Esophagus squamous epithelium (tissue), 5 donors: ENCODE results near the gene MTG2. TPM values are rescaled to one million over a fixed set of nuclear protein-coding genes. Genes with fewer than 3 reads are reported as not detected.

ENCODE experiments used
- DNase-seq: peaks from one replicate; lab custom pipeline; 2025; lab: John Stamatoyannopoulos, UW
- H3K27ac ChIP-seq, 4 donors: fragments of 200-600 bp; sonication (generic); one replicate each; pipeline ENCODE4 v1.5.1; 2016 to 2019; ENCODE audit warnings: mild to moderate bottlenecking in 1 of 4
- H3K27me3 ChIP-seq, 4 donors: fragments of 200-600 bp; sonication (generic); 1 replicate in 3 of 4; 2 replicates in 1 of 4; pipeline versions ENCODE4 v1.5.1 to v1.6.0; 2017 to 2021; ENCODE audit warnings: antibody characterized with exemption in 1 of 4
- H3K36me3 ChIP-seq, 3 donors: fragments of 200-600 bp; sonication (generic); one replicate each; pipeline ENCODE4 v1.5.1; 2016 to 2019
- H3K4me1 ChIP-seq, 3 donors: fragments of 200-600 bp; sonication (generic); one replicate each; pipeline ENCODE4 v1.5.1; 2017 to 2019
- H3K4me3 ChIP-seq, 4 donors: fragments of 200-600 bp; sonication (generic); 1 replicate in 3 of 4; 2 replicates in 1 of 4; pipeline ENCODE4 v1.5.1; 2016 to 2019; ENCODE audit warnings: mild to moderate bottlenecking in 2 of 4, moderate library complexity in 1 of 4
- H3K9me3 ChIP-seq, 3 donors: fragments of 200-600 bp; sonication (generic); one replicate each; pipeline ENCODE4 v1.5.1; 2016 to 2019
- CTCF ChIP-seq, 6 experiments: fragments of 450-650 bp in 4 of 6; fragments of 200-600 bp in 2 of 6; sonication (generic) in 2 of 6; IDR thresholded peaks; one replicate each; pipeline ENCODE4 v1.5.1; 2016 to 2019; ENCODE audit warnings: antibody characterized with exemption in 6 of 6, mild to moderate bottlenecking in 4 of 6, moderate library complexity in 4 of 6
- POLR2A ChIP-seq, 4 donors: fragments of 450-650 bp; IDR thresholded peaks; one replicate each; pipeline ENCODE4 v1.6.1; 2017; ENCODE audit warnings: antibody characterized with exemption in 4 of 4, mild to moderate bottlenecking in 4 of 4, moderate library complexity in 3 of 4
- WGBS, 2 donors: methylation state at CpG; one replicate each; pipeline ENCODE4 v1.1.5; 2018; 5-methylcytosine and 5-hydroxymethylcytosine counted together
- intact Hi-C: fragments of 100-400 bp; cut with DNase I; formaldehyde crosslinking; loops from one replicate; pipeline ENCODE4 v1.15.0; 2022
- total RNA-seq, 4 donors: library from RNA; depleted of rRNA; stranded (reverse); fragments of >200 nt; gene quantifications; one replicate each; pipeline ENCODE4 v1.1.0, GENCODE V29; 2016
- donor health status: DM: yes; HTN: yes; CAD: no.

Gene MTG2
- total RNA-seq, 4 donors from 2014 or later, result 17.4 to 25.5 (median 21.7) TPM

GRCh38 chr20:62174870-62175624 is 7.8 kb upstream of the MTG2 start:
- no peak for DNase-seq

GRCh38 chr20:62175711-62176110 is 7.1 kb upstream of the MTG2 start:
- Histone ChIP-seq H3K36me3 (peaks cover 2 to 77% (median 11%) of the 10 kb centered on the region in 3 donors), H3K4me3 (no peak overlapping the region), H3K9me3 (no peaks in the 10 kb centered on the region), H3K27ac (no peak overlapping the region), H3K4me1 (no peaks in the 10 kb centered on the region), H3K27me3 (no peaks in the 10 kb centered on the region)
- TF ChIP-seq CTCF (IDR thresholded peaks at IDR 0.05) (no peak), POLR2A (IDR thresholded peaks at IDR 0.05) (no peak)
- intact Hi-C loops, result no loop called here
- WGBS, 2 donors, result 88 to 89% methylated on average over 2 to 5 of the region's 10 CpGs
- no peak for DNase-seq

More at GRCh38 chr20:62174870-62175624, 7.8 kb upstream of the MTG2 start:
- Histone ChIP-seq H3K27ac (no peak overlapping the region), H3K4me3 (no peak overlapping the region), H3K27me3 (no peaks in the 10 kb centered on the region), H3K4me1 (no peaks in the 10 kb centered on the region), H3K36me3 (peaks cover 2 to 77% (median 11%) of the 10 kb centered on the region in 3 donors), H3K9me3 (no peaks in the 10 kb centered on the region)
- intact Hi-C loops, result no loop called here
- 86 to 96% methylated on average over 17 to 24 of the region's 26 CpGs for WGBS, 2 donors
- TF ChIP-seq POLR2A (IDR thresholded peaks at IDR 0.05), result no peak
- no peak for TF ChIP-seq CTCF (IDR thresholded peaks at IDR 0.05)

- no peaks in the 10 kb centered on the region for H3K9me3 ChIP-seq
- TF ChIP-seq CTCF (IDR thresholded peaks at IDR 0.05) (no peak), POLR2A (IDR thresholded peaks at IDR 0.05) (no peak)
- 84 to 87% methylated on average over 9 to 15 of the region's 15 CpGs for WGBS, 2 donors
- H3K36me3 ChIP-seq, result peaks cover 2 to 79% (median 11%) of the 10 kb centered on the region in 3 donors
- intact Hi-C loops, result no loop called here
- no peak overlapping the region for H3K27ac ChIP-seq
- H3K27me3 ChIP-seq, result no peaks in the 10 kb centered on the region
- no peak for DNase-seq
- H3K4me1 ChIP-seq, result peaks cover 0 to 5% (median 3%) of the 10 kb centered on the region in 3 donors
- H3K4me3 ChIP-seq, result no peak overlapping the region
Measured at GRCh38 chr20:62176866-62177265, 6.0 kb upstream of the MTG2 start.

GRCh38 chr20:62177307-62177706 is 5.5 kb upstream of the MTG2 start:
- 87 to 93% methylated on average over 9 of the region's 9 CpGs for WGBS, 2 donors

More at GRCh38 chr20:62177307-62177706, 5.5 kb upstream of the MTG2 start:
- no peaks in the 10 kb centered on the region for H3K27me3 ChIP-seq
- H3K27ac ChIP-seq, result no peak overlapping the region
- peaks cover 2 to 76% (median 11%) of the 10 kb centered on the region in 3 donors for H3K36me3 ChIP-seq
- H3K4me1 ChIP-seq, result peaks cover 0 to 9% (median 7%) of the 10 kb centered on the region in 3 donors
- no peak for DNase-seq
- intact Hi-C loops, result no loop called here
- TF ChIP-seq CTCF (IDR thresholded peaks at IDR 0.05) (no peak), POLR2A (IDR thresholded peaks at IDR 0.05) (no peak)
- no peaks in the 10 kb centered on the region for H3K9me3 ChIP-seq
- H3K4me3 ChIP-seq, result no peak overlapping the region
